Sigmoid colon (tissue), 4 donors: ENCODE results near the gene FCAR.
"Not testable (repeated sequence)": the region's sequence is repeated elsewhere in the genome, so short reads cannot be mapped to it uniquely, and the experiment has no call there.

Source experiments
- POLR2A ChIP-seq, 2 donors: fragments of 450-650 bp; IDR thresholded peaks; one replicate each; pipeline ENCODE4 v1.6.1; 2016; ENCODE audit warnings: antibody characterized with exemption in 2 of 2, mild to moderate bottlenecking in 2 of 2, moderate library complexity in 2 of 2
- POLR2AphosphoS5 ChIP-seq, 4 donors: sonication (generic); formaldehyde crosslinking; IDR thresholded peaks; one replicate each; pipeline ENCODE4 v1.6.1; 2017; ENCODE audit warnings: antibody characterized with exemption in 4 of 4
- TF ChIP-seq, protein P1 (sequence below), 4 experiments: fragments of 450-650 bp in 3 of 4; fragments of 200-600 bp in 1 of 4; IDR thresholded peaks; one replicate each; pipeline ENCODE4 v1.5.1; 2016 to 2019; ENCODE audit warnings: antibody characterized with exemption in 4 of 4, mild to moderate bottlenecking in 3 of 4, moderate library complexity in 2 of 4

DNA sequence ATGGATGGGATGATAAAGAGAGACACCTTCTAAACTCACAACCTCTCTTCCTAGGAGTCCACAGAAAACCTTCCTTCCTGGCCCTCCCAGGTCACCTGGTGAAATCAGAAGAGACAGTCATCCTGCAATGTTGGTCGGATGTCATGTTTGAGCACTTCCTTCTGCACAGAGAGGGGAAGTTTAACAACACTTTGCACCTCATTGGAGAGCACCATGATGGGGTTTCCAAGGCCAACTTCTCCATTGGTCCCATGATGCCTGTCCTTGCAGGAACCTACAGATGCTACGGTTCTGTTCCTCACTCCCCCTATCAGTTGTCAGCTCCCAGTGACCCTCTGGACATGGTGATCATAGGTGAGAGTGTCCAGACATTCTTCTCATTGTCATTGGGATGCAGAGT, 36.5 kb upstream of the FCAR start:
- TF ChIP-seq, protein P1, sequence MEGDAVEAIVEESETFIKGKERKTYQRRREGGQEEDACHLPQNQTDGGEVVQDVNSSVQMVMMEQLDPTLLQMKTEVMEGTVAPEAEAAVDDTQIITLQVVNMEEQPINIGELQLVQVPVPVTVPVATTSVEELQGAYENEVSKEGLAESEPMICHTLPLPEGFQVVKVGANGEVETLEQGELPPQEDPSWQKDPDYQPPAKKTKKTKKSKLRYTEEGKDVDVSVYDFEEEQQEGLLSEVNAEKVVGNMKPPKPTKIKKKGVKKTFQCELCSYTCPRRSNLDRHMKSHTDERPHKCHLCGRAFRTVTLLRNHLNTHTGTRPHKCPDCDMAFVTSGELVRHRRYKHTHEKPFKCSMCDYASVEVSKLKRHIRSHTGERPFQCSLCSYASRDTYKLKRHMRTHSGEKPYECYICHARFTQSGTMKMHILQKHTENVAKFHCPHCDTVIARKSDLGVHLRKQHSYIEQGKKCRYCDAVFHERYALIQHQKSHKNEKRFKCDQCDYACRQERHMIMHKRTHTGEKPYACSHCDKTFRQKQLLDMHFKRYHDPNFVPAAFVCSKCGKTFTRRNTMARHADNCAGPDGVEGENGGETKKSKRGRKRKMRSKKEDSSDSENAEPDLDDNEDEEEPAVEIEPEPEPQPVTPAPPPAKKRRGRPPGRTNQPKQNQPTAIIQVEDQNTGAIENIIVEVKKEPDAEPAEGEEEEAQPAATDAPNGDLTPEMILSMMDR (IDR thresholded peaks at IDR 0.05): not testable (repeated sequence)
- TF ChIP-seq POLR2AphosphoS5, POLR2A (IDR thresholded peaks at IDR 0.05): not testable (repeated sequence)
